Hepatocyte (in vitro differentiated cells): ENCODE data around the gene GIMAP8. TPM values are rescaled to one million over a fixed set of nuclear protein-coding genes. Genes with fewer than 3 reads are reported as not detected.

Experiments used
- DNase-seq: peaks from one replicate; pipeline ENCODE4 v3.0.0-alpha.2; 2016; ENCODE audit warnings: low spot score
- H2AFZ ChIP-seq: fragments of 200-600 bp; sonication (generic); 2 replicates; pipeline ENCODE4 v1.6.0; 2016; ENCODE audit warnings: antibody characterized with exemption, mild to moderate bottlenecking
- H3K27ac ChIP-seq: fragments of 200-600 bp; sonication (generic); 2 replicates; pipeline ENCODE4 v1.5.1; 2016; ENCODE audit warnings: mild to moderate bottlenecking
- H3K27me3 ChIP-seq: fragments of 200-600 bp; sonication (generic); 2 replicates; pipeline ENCODE4 v1.6.1; 2016
- H3K36me3 ChIP-seq: fragments of 200-600 bp; sonication (generic); replicated peaks from 2 replicates; pipeline ENCODE4 v1.5.1; 2016; ENCODE audit warnings: low read depth; ENCODE audit not compliant: insufficient read depth
- H3K4me1 ChIP-seq: fragments of 200-600 bp; sonication (generic); 2 replicates; pipeline ENCODE4 v1.5.1; 2016; ENCODE audit warnings: mild to moderate bottlenecking, moderate library complexity; ENCODE audit not compliant: insufficient read depth
- H3K4me2 ChIP-seq: fragments of 200-600 bp; sonication (generic); 2 replicates; pipeline ENCODE4 v1.6.0; 2016
- H3K4me3 ChIP-seq: fragments of 200-600 bp; sonication (generic); 2 replicates; pipeline ENCODE4 v1.5.1; 2016; ENCODE audit warnings: mild to moderate bottlenecking
- H3K79me2 ChIP-seq: fragments of 200-600 bp; sonication (generic); 2 replicates; pipeline ENCODE4 v1.6.0; 2017; ENCODE audit warnings: mild to moderate bottlenecking
- H3K9me2 ChIP-seq: fragments of 200-600 bp; sonication (generic); replicated peaks from 2 replicates; pipeline ENCODE4 v1.6.0; 2017; ENCODE audit warnings: mild to moderate bottlenecking; ENCODE audit not compliant: insufficient read depth
- H3K9me3 ChIP-seq: fragments of 200-600 bp; sonication (generic); 2 replicates; pipeline ENCODE4 v1.5.1; 2016; ENCODE audit warnings: low read depth, mild to moderate bottlenecking
- H4K20me1 ChIP-seq: fragments of 200-600 bp; sonication (generic); 2 replicates; pipeline ENCODE4 v1.6.0; 2016; ENCODE audit warnings: mild to moderate bottlenecking; ENCODE audit not compliant: insufficient read depth, poor library complexity, severe bottlenecking
- CTCF ChIP-seq: fragments of 200-600 bp; sonication (generic); IDR thresholded peaks from 2 replicates; pipeline ENCODE4 v1.5.1; 2016; ENCODE audit warnings: antibody characterized with exemption, mild to moderate bottlenecking; ENCODE audit not compliant: poor library complexity
- EZH2 ChIP-seq: fragments of 200-600 bp; sonication (generic); IDR thresholded peaks from 2 replicates; pipeline ENCODE4 v1.6.1; 2016; ENCODE audit warnings: antibody characterized with exemption, mild to moderate bottlenecking, borderline replicate concordance
- EZH2phosphoT487 ChIP-seq: fragments of 200-600 bp; sonication (generic); IDR thresholded peaks from one replicate; pipeline ENCODE4 v1.6.1; 2018; ENCODE audit warnings: antibody characterized with exemption, mild to moderate bottlenecking, low read depth, moderate library complexity; ENCODE audit not compliant: unreplicated experiment, severe bottlenecking
- WGBS: methylation state at CpG from one replicate; pipeline ENCODE4 v1.1.6; 2016; ENCODE audit warnings: low lambda C conversion rate; ENCODE audit errors: missing lambda C conversion rate; 5-methylcytosine and 5-hydroxymethylcytosine counted together
- polyA plus RNA-seq: library from polyadenylated mRNA; unstranded; fragments of >200 nt; fragmentation: Nextera tagmentation; extraction: Ambion mirVana; gene quantifications from 2 replicates; pipeline ENCODE4 v1.2.1, GENCODE V29; 2016
- total RNA-seq: library from RNA; depleted of rRNA; stranded (reverse); fragments of >200 nt; gene quantifications from 2 replicates; pipeline ENCODE4 v1.2.3, GENCODE V29; 2014

The GIMAP8 gene
- total and polyA plus RNA-seq, 2 experiments from 2014 or later, result 0.10 TPM; not detected in 1

- H3K4me2 ChIP-seq, result no peak overlapping the region
- H2AFZ ChIP-seq, result no peak overlapping the region
- H3K27ac ChIP-seq, result no peak overlapping the region
- no peaks in the 10 kb centered on the region for H3K9me3 ChIP-seq
- no peaks in the 10 kb centered on the region for H3K36me3 ChIP-seq
- 78% methylated on average over 4 of the region's 4 CpGs for WGBS
- DNase-seq, result no peak
- TF ChIP-seq CTCF (no peak), EZH2phosphoT487 (no peak), EZH2 (no peak)
- no peaks in the 10 kb centered on the region for H4K20me1 ChIP-seq
- H3K27me3 ChIP-seq, result peaks cover 3% of the 10 kb centered on the region
- H3K4me1 ChIP-seq, result no peaks in the 10 kb centered on the region
- H3K4me3 ChIP-seq, result no peak overlapping the region
- no peaks in the 10 kb centered on the region for H3K79me2 ChIP-seq
- no peaks in the 10 kb centered on the region for H3K9me2 ChIP-seq
Observed at GRCh38 chr7:150435047-150435389, 15.4 kb upstream of the GIMAP8 start.

- TF ChIP-seq EZH2phosphoT487 (no peak), CTCF (no peak), EZH2 (no peak)
- no peaks in the 10 kb centered on the region for H3K9me3 ChIP-seq
- H3K4me3 ChIP-seq, result no peak overlapping the region
- 81% methylated on average over 8 of the region's 8 CpGs for WGBS
- no peak overlapping the region for H2AFZ ChIP-seq
- H3K9me2 ChIP-seq, result no peaks in the 10 kb centered on the region
- H4K20me1 ChIP-seq, result no peaks in the 10 kb centered on the region
- H3K4me1 ChIP-seq, result no peaks in the 10 kb centered on the region
- no peak for DNase-seq
- no peaks in the 10 kb centered on the region for H3K79me2 ChIP-seq
- no peak overlapping the region for H3K4me2 ChIP-seq
- no peaks in the 10 kb centered on the region for H3K36me3 ChIP-seq
- H3K27me3 ChIP-seq, result peaks cover 3% of the 10 kb centered on the region
- no peak overlapping the region for H3K27ac ChIP-seq
Observed at GRCh38 chr7:150435390-150436073, 14.9 kb upstream of the GIMAP8 start.

- no peak overlapping the region for H2AFZ ChIP-seq
- no peak overlapping the region for H3K4me2 ChIP-seq
- no peaks in the 10 kb centered on the region for H3K79me2 ChIP-seq
- no peak overlapping the region for H3K27ac ChIP-seq
- H3K9me3 ChIP-seq, result no peaks in the 10 kb centered on the region
- no peaks in the 10 kb centered on the region for H4K20me1 ChIP-seq
- TF ChIP-seq EZH2phosphoT487 (no peak), EZH2 (no peak), CTCF (no peak)
- H3K27me3 ChIP-seq, result peaks cover 3% of the 10 kb centered on the region
- no peaks in the 10 kb centered on the region for H3K4me1 ChIP-seq
- no peaks in the 10 kb centered on the region for H3K9me2 ChIP-seq
- 82% methylated on average over 2 of the region's 2 CpGs for WGBS
- H3K36me3 ChIP-seq, result no peaks in the 10 kb centered on the region
- H3K4me3 ChIP-seq, result no peak overlapping the region
- DNase-seq, result no peak
Observed at GRCh38 chr7:150439967-150440366, 10.5 kb upstream of the GIMAP8 start.

GRCh38 chr7:150441524-150441923 lies 8.9 kb upstream of the GIMAP8 start:
- no peak for TF ChIP-seq EZH2
- no peak for TF ChIP-seq EZH2phosphoT487
- no peaks in the 10 kb centered on the region for H3K79me2 ChIP-seq

More at GRCh38 chr7:150441524-150441923, 8.9 kb upstream of the GIMAP8 start:
- DNase-seq, result no peak
- no peak overlapping the region for H3K27ac ChIP-seq
- no peak overlapping the region for H2AFZ ChIP-seq
- H3K4me2 ChIP-seq, result no peak overlapping the region
- H3K4me3 ChIP-seq, result no peak overlapping the region
- no peaks in the 10 kb centered on the region for H3K9me3 ChIP-seq
- peaks cover 3% of the 10 kb centered on the region for H3K27me3 ChIP-seq
- no peaks in the 10 kb centered on the region for H4K20me1 ChIP-seq
- no peaks in the 10 kb centered on the region for H3K9me2 ChIP-seq
- no peaks in the 10 kb centered on the region for H3K36me3 ChIP-seq
- no peaks in the 10 kb centered on the region for H3K4me1 ChIP-seq
